ENCODE results near the gene PLEKHH1. TPM values are rescaled to one million over a fixed set of nuclear protein-coding genes. Genes with fewer than 3 reads are reported as not detected.
"Not testable (repeated sequence)": the region's sequence is repeated elsewhere in the genome, so short reads cannot be mapped to it uniquely, and the experiment has no call there.

PLEKHH1 gene
- total and polyA plus RNA-seq, 2 donors (not counting 1 experiment from before 2014, with no cell fraction given): 0.10 to 0.33 TPM

- no peak overlapping the region for H3K4me3 ChIP-seq (replicated peaks in 1 of 4; ENCODE audit: control extremely low read depth in 1 of 4, insufficient read depth in 1 of 4, low read depth in 3 of 4, low read length in 4 of 4)
- no peaks in the 10 kb centered on the region for H4K20me1 ChIP-seq (ENCODE audit: control insufficient read depth, extremely low read depth, insufficient read depth, low read length)
- H3K27me3 ChIP-seq (ENCODE audit: control insufficient read depth, insufficient read depth, low read length): no peaks in the 10 kb centered on the region
- peak overlapping the region; percentile 15 for H3K4me2 ChIP-seq (ENCODE audit: extremely low read depth, insufficient read depth, low read length)
- H2AFZ ChIP-seq (ENCODE audit: low read length): peak overlapping the region; percentile 0
- H3K9me3 ChIP-seq (ENCODE audit: control insufficient read depth, insufficient read depth, low read depth, low read length): no peaks in the 10 kb centered on the region
- no peak for TF ChIP-seq EZH2 (IDR thresholded peaks at IDR 0.05; ENCODE audit: low read length, missing control alignments)
- TF ChIP-seq CTCF (conservative IDR thresholded peaks at IDR 0.05 in 1 of 2, IDR thresholded peaks at IDR 0.05 in 1 of 2; ENCODE audit: low read depth in 1 of 2, low read length in 2 of 2): no peak
- peaks cover 13% of the 10 kb centered on the region for H3K4me1 ChIP-seq (ENCODE audit: control insufficient read depth, extremely low read depth, insufficient read depth, low read length)
- no peak overlapping the region for H3K9ac ChIP-seq (ENCODE audit: insufficient read depth, low read length)
- H3K79me2 ChIP-seq (ENCODE audit: control insufficient read depth, insufficient read depth, low read length): no peaks in the 10 kb centered on the region
- peak; percentile 48 to 57 for DNase-seq (ENCODE audit: low read depth in 2 of 2)
- H3K36me3 ChIP-seq (ENCODE audit: control insufficient read depth, insufficient read depth, low read length): no peaks in the 10 kb centered on the region
- peak overlapping the region; percentile 53 for H3K27ac ChIP-seq (ENCODE audit: insufficient read depth, low read length)
Measured at GRCh38 chr14:67623114-67623513, 90.0 kb downstream of the PLEKHH1 start.

- H3K36me3 ChIP-seq (ENCODE audit: control insufficient read depth, insufficient read depth, low read length); H3K27me3 ChIP-seq (ENCODE audit: control insufficient read depth, insufficient read depth, low read length); H2AFZ ChIP-seq (ENCODE audit: low read length); H3K27ac ChIP-seq (ENCODE audit: insufficient read depth, low read length); H3K4me1 ChIP-seq (ENCODE audit: control insufficient read depth, extremely low read depth, insufficient read depth, low read length); H3K4me2 ChIP-seq (ENCODE audit: extremely low read depth, insufficient read depth, low read length); DNase-seq (ENCODE audit: low read depth in 2 of 2); H3K9ac ChIP-seq (ENCODE audit: insufficient read depth, low read length); H4K20me1 ChIP-seq (ENCODE audit: control insufficient read depth, extremely low read depth, insufficient read depth, low read length); H3K9me3 ChIP-seq (ENCODE audit: control insufficient read depth, insufficient read depth, low read depth, low read length); H3K4me3 ChIP-seq (replicated peaks in 1 of 4; ENCODE audit: control extremely low read depth in 1 of 4, insufficient read depth in 1 of 4, low read depth in 3 of 4, low read length in 4 of 4); H3K79me2 ChIP-seq (ENCODE audit: control insufficient read depth, insufficient read depth, low read length): not testable (repeated sequence)
Measured at GRCh38 chr14:67626131-67626530, 93.0 kb downstream of the PLEKHH1 start.

- TF ChIP-seq EZH2 (IDR thresholded peaks at IDR 0.05; ENCODE audit: low read length, missing control alignments): no peak
- TF ChIP-seq CTCF (conservative IDR thresholded peaks at IDR 0.05 in 1 of 2, IDR thresholded peaks at IDR 0.05 in 1 of 2; ENCODE audit: low read depth in 1 of 2, low read length in 2 of 2): no peak
- H3K4me2 ChIP-seq (ENCODE audit: extremely low read depth, insufficient read depth, low read length): no peak overlapping the region
- H3K27me3 ChIP-seq (ENCODE audit: control insufficient read depth, insufficient read depth, low read length): no peaks in the 10 kb centered on the region
Measured at GRCh38 chr14:67627519-67627918, 94.4 kb downstream of the PLEKHH1 start.

More at GRCh38 chr14:67627519-67627918, 94.4 kb downstream of the PLEKHH1 start:
- no peak overlapping the region for H3K4me3 ChIP-seq (replicated peaks in 1 of 4; ENCODE audit: control extremely low read depth in 1 of 4, insufficient read depth in 1 of 4, low read depth in 3 of 4, low read length in 4 of 4)
- no peaks in the 10 kb centered on the region for H3K9me3 ChIP-seq (ENCODE audit: control insufficient read depth, insufficient read depth, low read depth, low read length)
- no peaks in the 10 kb centered on the region for H3K79me2 ChIP-seq (ENCODE audit: control insufficient read depth, insufficient read depth, low read length)
- H3K27ac ChIP-seq (ENCODE audit: insufficient read depth, low read length): no peak overlapping the region
- no peaks in the 10 kb centered on the region for H3K36me3 ChIP-seq (ENCODE audit: control insufficient read depth, insufficient read depth, low read length)
- no peak overlapping the region for H2AFZ ChIP-seq (ENCODE audit: low read length)
- no peaks in the 10 kb centered on the region for H4K20me1 ChIP-seq (ENCODE audit: control insufficient read depth, extremely low read depth, insufficient read depth, low read length)
- no peak for DNase-seq (ENCODE audit: low read depth in 2 of 2)
- peaks cover 7% of the 10 kb centered on the region for H3K4me1 ChIP-seq (ENCODE audit: control insufficient read depth, extremely low read depth, insufficient read depth, low read length)
- H3K9ac ChIP-seq (ENCODE audit: insufficient read depth, low read length): no peak overlapping the region
